H1 (cell line): ENCODE measurements around the gene SUSD6.

Experiments
- CTCF ChIP-seq, 3 experiments: IDR thresholded peaks; 1 replicate in 2 of 3; 2 replicates in 1 of 3; pipeline versions ENCODE4 v1.5.1 to v1.6.1; 2011; ENCODE audit warnings: low read length in 3 of 3, mild to moderate bottlenecking in 3 of 3, inconsistent platforms in 2 of 3, low read depth in 1 of 3, moderate library complexity in 1 of 3; ENCODE audit not compliant: insufficient read depth in 1 of 3; ENCODE audit errors: control extremely low read depth in 1 of 3
- EP300 ChIP-seq, 2 experiments: IDR thresholded peaks; 1 replicate in 1 of 2; 2 replicates in 1 of 2; pipeline ENCODE4 v1.6.1; 2011 to 2012; ENCODE audit warnings: low read depth in 2 of 2, low read length in 2 of 2, mild to moderate bottlenecking in 2 of 2, borderline replicate concordance in 1 of 2, inconsistent platforms in 1 of 2, moderate library complexity in 1 of 2
- EZH2 ChIP-seq: fragments of 200-600 bp; sonication (generic); IDR thresholded peaks from 2 replicates; pipeline ENCODE4 v1.7.1; 2012; ENCODE audit warnings: low read depth, mild to moderate bottlenecking, moderate library complexity, low read length, inconsistent platforms; ENCODE audit not compliant: severe bottlenecking
- MAX ChIP-seq: IDR thresholded peaks from 2 replicates; pipeline ENCODE4 v1.6.1; 2012; ENCODE audit warnings: inconsistent platforms
- SIX5 ChIP-seq: IDR thresholded peaks from 2 replicates; pipeline ENCODE4 v1.6.1; 2011; ENCODE audit warnings: mild to moderate bottlenecking, low read depth, low read length
- TEAD4 ChIP-seq: IDR thresholded peaks from 2 replicates; pipeline ENCODE4 v1.6.1; 2012; ENCODE audit warnings: low read depth, low read length, inconsistent platforms, mixed read lengths
- TF ChIP-seq, protein P1 (sequence below): IDR thresholded peaks from 2 replicates; pipeline ENCODE4 v1.6.1; 2011; ENCODE audit warnings: low read length, improper control_type of control experiment

- peak; percentile 39 for TF ChIP-seq EZH2
- no peak for TF ChIP-seq SIX5
- peak; percentile 77 to 87 (median 81) for TF ChIP-seq CTCF (IDR thresholded peaks at IDR 0.05; ENCODE audit: control extremely low read depth in 1 of 3, insufficient read depth in 1 of 3, low read depth in 1 of 3, low read length in 3 of 3)
- TF ChIP-seq, protein P1, sequence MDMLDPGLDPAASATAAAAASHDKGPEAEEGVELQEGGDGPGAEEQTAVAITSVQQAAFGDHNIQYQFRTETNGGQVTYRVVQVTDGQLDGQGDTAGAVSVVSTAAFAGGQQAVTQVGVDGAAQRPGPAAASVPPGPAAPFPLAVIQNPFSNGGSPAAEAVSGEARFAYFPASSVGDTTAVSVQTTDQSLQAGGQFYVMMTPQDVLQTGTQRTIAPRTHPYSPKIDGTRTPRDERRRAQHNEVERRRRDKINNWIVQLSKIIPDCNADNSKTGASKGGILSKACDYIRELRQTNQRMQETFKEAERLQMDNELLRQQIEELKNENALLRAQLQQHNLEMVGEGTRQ: no peak
- TF ChIP-seq TEAD4: no peak; the same call in 1 of the 2 replicates
- TF ChIP-seq MAX: peak; percentile 79
- TF ChIP-seq EP300 (IDR thresholded peaks at IDR 0.05; ENCODE audit: borderline replicate concordance in 1 of 2, low read depth in 2 of 2, low read length in 2 of 2): no peak
Measured at GRCh38 chr14:69574263-69574953, 37.0 kb upstream of the SUSD6 start, which contains the start of gene CCDC177.
